ENCODE data around the gene MUC4.
"Not testable (repeated sequence)": the region's sequence is repeated elsewhere in the genome, so short reads cannot be mapped to it uniquely, and the experiment has no call there.

Gene MUC4

GRCh38 chr3:195773956-195774537 is 37.7 kb downstream of the MUC4 start:
- DNase-seq: no peak
- Mint-ChIP-seq H3K4me3 (no peak overlapping the region), H3K36me3 (ENCODE audit: insufficient read depth) (peaks cover 9% of the 10 kb centered on the region), H3K27ac (no peak overlapping the region), H3K4me1 (ENCODE audit: low read depth in 2 of 2) (peaks cover 2 to 9% of the 10 kb centered on the region in 2 donors), H3K9me3 (peaks cover 10% of the 10 kb centered on the region in 2 donors), H3K27me3 (no peaks in the 10 kb centered on the region)
- no peak for ATAC-seq (replicated peaks)

GRCh38 chr3:195771646-195772300 is 40.0 kb downstream of the MUC4 start:
- Mint-ChIP-seq H3K4me3 (no peak overlapping the region), H3K4me1 (ENCODE audit: low read depth in 2 of 2) (no peaks in the 10 kb centered on the region), H3K27me3 (no peaks in the 10 kb centered on the region), H3K36me3 (ENCODE audit: insufficient read depth) (peaks cover 13% of the 10 kb centered on the region), H3K27ac (no peak overlapping the region), H3K9me3 (peaks cover 0 to 2% of the 10 kb centered on the region in 2 donors)
- ATAC-seq (replicated peaks): no peak
- no peak for DNase-seq

- not testable (repeated sequence) for H3K4me1 Mint-ChIP-seq (ENCODE audit: low read depth in 2 of 2); ATAC-seq (replicated peaks); H3K4me3 Mint-ChIP-seq; DNase-seq; H3K9me3 Mint-ChIP-seq; H3K27ac Mint-ChIP-seq; H3K27me3 Mint-ChIP-seq
- H3K36me3 Mint-ChIP-seq (ENCODE audit: insufficient read depth): peaks cover 13% of the 10 kb centered on the region
Measured at GRCh38 chr3:195770841-195771645, 40.7 kb downstream of the MUC4 start.

DNA sequence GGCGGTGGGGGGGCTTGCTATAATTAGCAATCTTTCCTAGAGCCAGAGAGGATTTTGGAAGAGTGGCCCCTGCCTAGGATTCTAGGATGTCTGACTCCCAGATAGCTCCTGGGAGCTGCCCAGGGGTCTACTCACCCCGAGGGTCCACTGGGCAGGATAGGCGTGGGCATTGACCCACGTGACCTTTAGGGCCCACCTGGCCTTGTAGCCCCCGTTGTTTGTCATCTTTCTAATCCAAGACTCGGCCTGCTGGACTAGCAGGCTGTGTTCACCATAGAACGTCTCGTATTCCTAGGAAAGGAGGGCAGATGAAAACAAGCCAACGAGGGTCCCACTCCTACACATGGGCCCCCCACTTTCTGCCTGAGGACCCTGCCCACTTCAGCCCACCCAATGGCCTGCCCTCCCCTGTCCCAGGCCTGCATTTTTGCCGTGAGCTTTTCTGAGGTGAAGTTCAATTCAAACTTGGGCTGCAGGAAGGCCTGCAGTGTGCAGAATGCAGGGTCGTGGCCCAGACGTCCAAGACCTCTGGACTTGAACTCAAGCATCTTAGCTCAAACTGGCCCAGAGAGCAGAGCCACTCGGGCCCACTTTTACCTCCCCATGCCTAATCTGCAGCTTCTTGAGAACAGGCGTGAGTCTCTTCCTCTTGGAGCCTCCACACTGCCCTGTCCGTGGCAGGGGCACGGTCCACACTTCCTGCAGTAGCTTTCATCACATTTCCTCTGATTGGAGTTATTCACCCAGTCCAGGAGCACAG is 41.5 kb downstream of the MUC4 start:
- Mint-ChIP-seq H3K4me1 (ENCODE audit: low read depth in 2 of 2) (no peaks in the 10 kb centered on the region), H3K4me3 (no peak overlapping the region), H3K27me3 (no peaks in the 10 kb centered on the region), H3K36me3 (ENCODE audit: insufficient read depth) (peaks cover 13% of the 10 kb centered on the region), H3K9me3 (no peaks in the 10 kb centered on the region), H3K27ac (no peak overlapping the region)
- no peak for ATAC-seq (replicated peaks)
- DNase-seq: no peak

- peaks cover under 1 to 2% of the 10 kb centered on the region in 2 donors for H3K27me3 Mint-ChIP-seq
- H3K4me1 Mint-ChIP-seq (ENCODE audit: low read depth in 2 of 2): no peaks in the 10 kb centered on the region
- peak overlapping the region in 1 of 2 donors; percentile 46 for H3K27ac Mint-ChIP-seq
- DNase-seq (no peak), ATAC-seq (replicated peaks) (no peak)
- no peak overlapping the region for H3K4me3 Mint-ChIP-seq
- no peaks in the 10 kb centered on the region for H3K9me3 Mint-ChIP-seq
- H3K36me3 Mint-ChIP-seq (ENCODE audit: insufficient read depth): peaks cover 13% of the 10 kb centered on the region
Measured at GRCh38 chr3:195769551-195769950, 42.2 kb downstream of the MUC4 start.

DNA sequence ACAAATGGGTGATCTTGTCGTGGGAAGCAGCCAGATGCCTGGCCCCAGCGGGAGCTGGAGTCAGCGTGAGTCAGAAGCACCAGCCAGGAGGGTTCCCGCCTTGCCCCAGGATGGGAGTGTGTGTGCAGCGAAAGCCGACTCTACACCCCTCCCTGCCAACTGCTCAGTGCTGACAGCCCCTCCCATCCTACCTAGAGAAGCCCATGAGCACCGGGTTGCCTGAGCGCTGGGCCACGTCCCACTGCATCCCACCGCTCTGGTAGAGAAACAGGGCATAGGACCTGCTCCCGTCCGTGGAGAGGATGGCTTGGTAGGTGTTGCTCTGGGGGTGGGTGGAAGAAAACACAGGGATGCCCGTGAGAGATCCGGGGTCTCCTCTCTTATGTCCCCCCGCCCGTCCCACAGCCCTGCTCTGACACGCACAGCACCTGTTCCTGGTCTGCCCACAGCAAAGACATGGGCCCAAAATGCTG is 42.9 kb downstream of the MUC4 start:
- Mint-ChIP-seq H3K9me3 (no peaks in the 10 kb centered on the region), H3K4me1 (ENCODE audit: low read depth in 2 of 2) (no peaks in the 10 kb centered on the region), H3K27me3 (peaks cover 8 to 9% of the 10 kb centered on the region in 2 donors), H3K36me3 (ENCODE audit: insufficient read depth) (peaks cover 13% of the 10 kb centered on the region), H3K4me3 (no peak overlapping the region), H3K27ac (peak overlapping the region in 1 of 2 donors; percentile 46)
- no peak for ATAC-seq (replicated peaks)
- DNase-seq: no peak

DNA sequence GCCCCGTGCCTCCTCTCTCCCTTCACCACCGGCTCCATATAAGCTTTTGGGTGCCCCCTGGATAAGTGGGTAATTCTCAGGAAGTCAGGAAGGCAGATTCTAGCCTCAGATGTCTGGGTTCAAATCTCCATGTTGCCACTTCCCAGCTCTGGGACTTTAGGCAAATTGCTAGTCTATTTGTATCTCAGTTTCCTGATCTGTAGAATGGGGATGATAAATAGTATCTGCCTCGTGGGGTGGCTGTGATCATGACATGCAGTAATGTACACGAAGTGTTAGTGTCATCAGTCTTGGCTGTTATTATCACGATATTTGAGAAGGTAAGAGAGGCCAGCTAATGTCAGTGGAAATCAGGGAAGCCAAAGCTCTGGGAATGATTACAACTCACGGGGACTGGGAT is 43.3 kb downstream of the MUC4 start:
- peaks cover 13% of the 10 kb centered on the region for H3K36me3 Mint-ChIP-seq (ENCODE audit: insufficient read depth)

DNA sequence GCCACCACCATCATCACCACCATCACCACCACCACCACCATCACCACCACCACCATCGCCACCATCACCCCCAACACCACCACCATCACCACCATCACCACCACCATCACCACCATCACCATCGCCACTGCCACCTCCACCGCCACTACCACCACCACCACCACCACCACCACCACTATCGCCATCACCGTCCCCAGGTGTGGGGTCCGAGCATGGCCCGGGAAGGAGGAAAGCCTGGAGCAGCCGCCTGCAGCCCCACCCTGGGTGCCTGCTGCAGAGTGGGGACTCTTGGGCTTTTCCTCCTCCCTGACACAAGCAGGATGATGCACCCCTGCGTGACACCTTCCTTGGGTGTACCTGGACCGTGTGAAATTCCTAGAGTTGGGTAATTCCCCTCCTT is 43.9 kb downstream of the MUC4 start:
- Mint-ChIP-seq H3K4me3 (no peak overlapping the region), H3K27me3 (peaks cover 10 to 16% of the 10 kb centered on the region in 2 donors), H3K36me3 (ENCODE audit: insufficient read depth) (peaks cover 13% of the 10 kb centered on the region), H3K27ac (peak overlapping the region in 1 of 2 donors; percentile 79), H3K4me1 (ENCODE audit: low read depth in 2 of 2) (no peaks in the 10 kb centered on the region), H3K9me3 (no peaks in the 10 kb centered on the region)
- no peak for ATAC-seq (replicated peaks)
- no peak for DNase-seq

More for the DNA sequence above, 43.3 kb downstream of the MUC4 start:
- Mint-ChIP-seq H3K27ac (peak overlapping the region in 1 of 2 donors; percentile 79), H3K9me3 (no peaks in the 10 kb centered on the region), H3K4me1 (ENCODE audit: low read depth in 2 of 2) (no peaks in the 10 kb centered on the region), H3K27me3 (peaks cover 10 to 14% of the 10 kb centered on the region in 2 donors), H3K4me3 (no peak overlapping the region)
- DNase-seq (no peak), ATAC-seq (replicated peaks) (no peak)

DNA sequence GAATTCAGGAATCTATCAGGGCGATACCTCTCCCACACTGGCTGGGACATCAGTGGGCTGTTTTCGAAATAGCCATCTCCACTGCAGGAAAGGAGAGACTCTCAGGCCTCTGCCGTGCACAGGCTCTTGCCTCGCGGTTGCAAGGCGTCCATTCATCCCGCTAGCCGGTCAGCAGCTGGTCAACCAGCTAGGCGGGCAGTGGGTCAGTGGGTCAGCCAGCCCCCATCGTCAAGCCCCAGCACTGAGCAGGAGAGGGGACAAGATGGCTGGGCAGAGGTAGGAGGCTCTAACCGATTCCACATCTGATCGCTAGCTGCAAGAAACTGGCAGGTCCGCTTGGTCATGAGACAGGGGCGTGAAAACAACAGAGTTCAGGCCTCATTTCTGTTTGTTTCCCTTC is 45.1 kb downstream of the MUC4 start:
- H3K4me3 Mint-ChIP-seq: no peak overlapping the region
- ATAC-seq (replicated peaks): no peak
- peaks cover 13% of the 10 kb centered on the region for H3K36me3 Mint-ChIP-seq (ENCODE audit: insufficient read depth)
- no peak for DNase-seq
- no peak overlapping the region for H3K27ac Mint-ChIP-seq
- H3K27me3 Mint-ChIP-seq: peaks cover 10 to 16% of the 10 kb centered on the region in 2 donors
- no peaks in the 10 kb centered on the region for H3K9me3 Mint-ChIP-seq
- no peaks in the 10 kb centered on the region for H3K4me1 Mint-ChIP-seq (ENCODE audit: low read depth in 2 of 2)

GRCh38 chr3:195764961-195765706 is 46.6 kb downstream of the MUC4 start:
- H3K4me3 Mint-ChIP-seq: no peak overlapping the region
- peaks cover 9% of the 10 kb centered on the region for H3K36me3 Mint-ChIP-seq (ENCODE audit: insufficient read depth)
- no peaks in the 10 kb centered on the region for H3K4me1 Mint-ChIP-seq (ENCODE audit: low read depth in 2 of 2)
- H3K9me3 Mint-ChIP-seq: no peaks in the 10 kb centered on the region
- no peak overlapping the region for H3K27ac Mint-ChIP-seq
- ATAC-seq (replicated peaks) (no peak), DNase-seq (no peak)
- peaks cover 22 to 32% of the 10 kb centered on the region in 2 donors for H3K27me3 Mint-ChIP-seq

DNA sequence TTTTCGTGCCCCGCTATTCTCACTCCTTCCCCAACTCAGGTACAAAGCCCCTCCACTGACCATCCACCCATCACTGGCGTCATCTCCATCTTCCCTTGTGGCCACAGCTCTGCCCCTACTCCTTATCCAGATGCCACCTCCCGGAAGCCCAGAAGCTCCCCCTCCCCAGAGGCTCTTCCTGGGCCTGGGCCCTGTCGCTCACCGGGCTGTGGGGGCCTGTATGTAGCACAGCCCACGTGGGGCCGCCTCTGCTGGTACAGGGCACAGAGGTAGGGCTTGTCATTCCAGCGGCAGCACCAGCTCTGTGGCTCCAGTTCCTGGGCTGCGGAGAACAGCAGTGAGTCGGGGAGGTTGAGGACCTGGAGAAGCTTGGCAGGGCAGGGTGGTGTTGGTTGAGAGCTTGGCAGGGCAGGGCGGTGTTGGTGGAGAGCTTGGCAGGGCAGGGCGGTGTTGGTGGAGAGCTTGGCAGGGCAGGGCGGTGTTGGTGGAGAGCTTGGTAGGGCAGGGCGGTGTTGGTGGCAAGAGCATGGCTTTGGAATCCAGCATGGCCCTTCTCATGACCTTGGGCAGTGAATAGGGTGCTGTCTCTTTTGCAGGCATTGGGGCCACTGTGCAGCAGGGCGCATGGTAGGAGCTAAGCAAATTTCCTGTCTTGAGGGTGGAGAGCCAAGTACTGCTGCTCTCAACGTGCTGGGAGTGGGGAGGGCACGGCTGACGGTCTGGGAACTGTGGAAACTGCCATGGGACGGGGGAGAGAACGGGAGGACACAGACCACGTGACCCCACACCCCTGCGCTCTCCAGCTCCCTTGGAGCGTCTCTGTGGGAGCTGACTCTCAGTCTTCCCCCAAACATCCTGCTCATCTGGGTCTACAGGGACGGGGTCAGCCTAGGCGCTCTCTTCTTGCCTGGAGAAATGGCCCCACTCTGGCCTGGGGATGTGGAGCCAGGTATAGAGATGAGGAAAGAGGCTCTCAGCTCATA is 47.6 kb downstream of the MUC4 start:
- ATAC-seq (replicated peaks) (no peak), DNase-seq (no peak)
- Mint-ChIP-seq H3K4me1 (ENCODE audit: low read depth in 2 of 2) (peaks cover 0 to 1% of the 10 kb centered on the region in 2 donors), H3K9me3 (no peaks in the 10 kb centered on the region), H3K27ac (no peak overlapping the region), H3K36me3 (ENCODE audit: insufficient read depth) (peaks cover 9% of the 10 kb centered on the region), H3K27me3 (peaks cover 32 to 42% of the 10 kb centered on the region in 2 donors), H3K4me3 (no peak overlapping the region)
